T-helper 1 cell (primary cell): ENCODE results near the gene MYBL2.

ENCODE experiments used
- DNase-seq, 5 donors: peaks; one replicate each; pipeline ENCODE4 v3.0.0-alpha.2; 2012 to 2020

Gene MYBL2

DNA sequence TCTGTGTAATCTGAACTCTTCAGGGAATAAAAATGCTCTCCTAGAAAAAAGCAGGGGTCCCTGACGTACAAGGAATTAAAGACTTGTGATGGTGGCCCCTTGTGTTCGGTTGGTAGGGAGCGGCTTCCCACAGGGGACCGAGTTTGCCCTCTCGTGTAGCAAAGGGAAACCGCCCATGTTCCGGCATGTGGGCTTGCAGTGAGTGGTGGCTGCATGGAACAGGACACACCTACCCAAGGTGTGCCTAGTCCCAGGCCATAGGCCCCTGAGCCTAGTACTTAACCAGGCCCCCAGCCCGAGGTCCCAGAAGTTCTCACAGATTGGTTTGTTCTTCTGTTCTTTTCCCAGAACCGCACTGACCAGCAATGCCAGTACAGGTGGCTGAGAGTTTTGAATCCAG is 15.5 kb downstream of the MYBL2 start:
- no peak for DNase-seq

DNA sequence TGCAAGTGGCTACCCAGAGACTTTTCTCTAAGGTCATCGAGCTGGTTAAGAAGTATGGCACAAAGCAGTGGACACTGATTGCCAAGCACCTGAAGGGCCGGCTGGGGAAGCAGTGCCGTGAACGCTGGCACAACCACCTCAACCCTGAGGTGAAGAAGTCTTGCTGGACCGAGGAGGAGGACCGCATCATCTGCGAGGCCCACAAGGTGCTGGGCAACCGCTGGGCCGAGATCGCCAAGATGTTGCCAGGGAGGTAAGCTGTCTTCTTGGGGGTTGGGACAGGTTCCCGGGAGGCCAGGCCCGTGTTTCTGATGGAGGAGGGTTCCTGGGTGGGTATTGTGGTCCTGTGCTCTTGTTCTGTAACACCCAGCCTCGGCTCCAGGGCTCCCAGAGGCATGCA is 19.9 kb downstream of the MYBL2 start:
- no peak for DNase-seq

- DNase-seq, result no peak
Observed at GRCh38 chr20:43689165-43689564, 22.3 kb downstream of the MYBL2 start.

DNA sequence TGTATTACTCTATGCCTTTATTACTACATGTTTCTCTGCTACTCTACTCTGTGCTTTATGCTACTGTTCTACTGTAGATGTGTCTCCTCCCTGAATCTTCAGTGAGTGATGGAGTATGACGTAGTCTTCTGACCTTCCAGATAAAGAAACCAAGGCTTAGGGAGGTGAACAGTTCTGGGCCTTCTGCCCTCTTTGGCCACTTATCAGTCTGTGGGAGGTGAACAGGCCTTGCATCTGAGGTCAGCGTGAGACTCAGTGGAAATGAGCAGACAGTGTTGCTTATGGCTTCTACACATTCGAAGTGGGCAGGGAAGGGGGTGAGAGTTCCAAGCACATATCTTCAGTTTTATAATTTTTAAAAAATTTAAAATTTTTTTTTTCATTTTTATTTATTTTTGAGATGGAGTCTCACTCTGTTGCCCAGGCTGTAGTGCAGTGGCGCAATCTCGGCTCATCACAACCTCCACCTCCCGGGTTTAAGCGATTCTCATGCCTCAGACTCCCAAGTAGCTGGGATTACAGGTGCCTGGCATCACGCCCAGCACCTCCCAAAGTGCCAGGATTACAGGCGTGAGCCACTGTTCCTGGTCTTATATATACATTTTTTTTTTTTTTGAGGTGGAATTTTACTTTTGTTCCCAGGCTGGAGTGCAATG is 24.2 kb downstream of the MYBL2 start:
- DNase-seq, result no peak

GRCh38 chr20:43691928-43692524 is 25.1 kb downstream of the MYBL2 start:
- DNase-seq, result peak in 2 of 5 donors; percentile 36 to 44

DNA sequence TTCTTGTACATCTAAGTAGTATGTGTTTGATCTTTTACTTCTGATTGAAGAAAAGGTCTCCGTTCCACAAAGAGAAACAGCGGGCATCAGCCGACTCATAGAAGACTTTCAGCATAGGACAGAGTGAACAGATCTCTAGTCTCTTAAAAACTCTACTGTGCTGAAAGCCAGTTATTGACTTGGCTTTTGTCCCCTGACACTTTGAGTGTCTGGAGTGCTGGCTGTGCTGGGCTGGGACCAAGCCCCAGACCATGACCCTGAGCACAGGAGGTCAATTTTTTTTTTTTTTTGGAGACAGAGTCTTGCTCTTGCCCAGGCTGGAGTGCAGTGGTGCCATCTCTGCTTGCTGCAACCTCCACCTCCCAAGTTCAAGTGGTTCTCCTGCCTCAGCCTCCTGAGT is 27.8 kb downstream of the MYBL2 start:
- DNase-seq, result no peak

DNA sequence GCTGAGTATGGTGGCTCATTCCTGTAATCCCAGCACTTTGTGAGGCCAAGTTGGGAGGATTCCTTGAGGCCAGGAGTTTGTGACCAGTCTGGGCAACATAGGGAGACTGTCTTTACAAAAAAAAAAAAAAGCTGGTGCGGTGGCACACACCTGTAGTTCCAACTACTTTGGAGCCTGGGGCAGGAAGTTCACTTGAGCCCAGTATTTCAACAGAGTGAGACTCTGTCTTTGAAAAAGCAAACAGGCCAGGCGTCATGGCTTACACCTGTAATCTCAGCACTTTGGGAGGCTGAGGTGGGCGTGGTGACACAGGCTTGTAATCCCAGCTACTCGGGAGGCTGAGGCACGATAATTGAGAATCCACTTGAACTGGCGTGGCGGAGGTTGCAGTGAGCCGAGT is 28.7 kb downstream of the MYBL2 start:
- no peak for DNase-seq

DNA sequence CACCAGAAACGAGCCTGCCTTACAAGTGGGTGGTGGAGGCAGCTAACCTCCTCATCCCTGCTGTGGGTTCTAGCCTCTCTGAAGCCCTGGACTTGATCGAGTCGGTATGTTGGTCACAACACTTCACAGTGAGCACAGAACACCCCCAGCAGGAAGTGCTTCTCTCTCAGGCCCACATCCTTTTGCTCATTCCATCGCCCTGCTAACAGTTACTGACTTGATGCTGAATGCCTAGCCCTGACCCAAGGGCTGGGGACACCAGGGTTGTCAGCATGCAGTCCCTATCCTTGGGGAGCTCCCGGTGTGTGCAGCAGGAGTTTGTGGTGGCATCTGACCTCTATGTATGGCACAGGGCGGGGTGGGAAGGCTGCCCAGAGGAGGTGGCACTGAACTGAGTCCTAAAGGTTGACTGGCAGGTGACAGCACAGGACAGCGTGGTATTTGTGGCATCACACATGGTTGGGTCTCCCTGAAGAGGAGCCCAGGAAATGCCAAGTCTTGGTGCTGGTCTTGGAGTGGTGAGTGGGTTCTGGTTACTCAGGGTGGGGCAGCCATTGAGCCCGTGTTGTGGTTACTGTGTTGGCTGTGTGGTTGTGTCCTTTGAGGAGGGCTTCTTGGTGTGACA is 33.1 kb downstream of the MYBL2 start:
- no peak for DNase-seq

DNA sequence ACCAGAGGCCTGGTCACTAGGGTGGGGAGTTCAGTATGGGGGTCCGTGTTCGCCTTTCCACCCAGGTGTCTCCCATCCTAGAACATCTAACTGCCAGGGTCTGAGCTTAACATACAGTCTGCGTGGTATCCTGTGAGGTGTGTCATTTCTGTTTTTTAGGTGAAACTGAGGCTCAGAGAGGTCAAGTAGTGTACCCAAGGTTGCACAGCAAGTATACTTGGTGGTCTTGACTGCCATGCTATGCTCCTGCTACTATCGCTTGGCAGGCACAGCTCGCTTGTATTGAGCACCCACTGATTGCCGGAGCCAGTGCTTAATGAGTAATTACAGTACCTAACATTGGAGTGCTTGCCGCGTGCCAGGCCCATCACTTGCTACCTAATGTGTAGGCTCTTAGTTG is 33.7 kb downstream of the MYBL2 start:
- DNase-seq, result no peak

DNA sequence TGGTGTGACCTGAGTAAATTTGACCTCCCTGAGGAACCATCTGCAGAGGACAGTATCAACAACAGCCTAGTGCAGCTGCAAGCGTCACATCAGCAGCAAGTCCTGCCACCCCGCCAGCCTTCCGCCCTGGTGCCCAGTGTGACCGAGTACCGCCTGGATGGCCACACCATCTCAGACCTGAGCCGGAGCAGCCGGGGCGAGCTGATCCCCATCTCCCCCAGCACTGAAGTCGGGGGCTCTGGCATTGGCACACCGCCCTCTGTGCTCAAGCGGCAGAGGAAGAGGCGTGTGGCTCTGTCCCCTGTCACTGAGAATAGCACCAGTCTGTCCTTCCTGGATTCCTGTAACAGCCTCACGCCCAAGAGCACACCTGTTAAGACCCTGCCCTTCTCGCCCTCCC is 35.6 kb downstream of the MYBL2 start:
- no peak for DNase-seq

DNA sequence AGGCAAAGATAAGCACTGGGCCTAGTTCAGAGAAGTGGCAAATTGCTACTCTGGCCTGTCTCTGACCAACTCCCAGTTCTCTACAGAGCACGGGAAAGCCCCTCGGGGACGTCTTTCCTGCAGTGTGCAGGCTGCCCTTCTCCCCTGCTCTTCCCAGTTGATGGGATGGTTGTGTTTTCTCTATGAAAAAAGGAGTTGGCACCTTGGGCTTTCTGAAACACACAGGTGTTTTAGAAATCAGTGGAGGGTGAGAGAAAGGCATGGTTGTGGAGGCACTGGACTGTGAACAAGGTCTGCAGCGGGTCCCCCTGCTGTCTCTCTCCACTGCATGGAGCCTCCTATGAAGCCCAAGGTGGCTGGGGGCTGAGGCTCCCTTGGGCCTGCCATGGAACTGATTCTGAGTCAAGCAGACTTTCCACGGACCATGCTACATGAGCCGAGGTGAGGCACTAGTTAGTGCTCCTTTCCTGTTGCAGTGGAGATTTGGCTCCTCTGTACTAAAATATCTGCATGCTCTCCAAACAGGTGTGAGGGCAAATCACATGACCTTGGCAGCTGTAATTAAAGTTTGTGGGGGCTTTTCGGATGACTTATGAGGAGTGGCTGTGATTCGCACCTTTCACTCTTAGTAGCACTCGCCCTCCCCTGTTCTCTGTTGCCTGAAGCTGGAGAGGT is 43.6 kb downstream of the MYBL2 start:
- no peak for DNase-seq

GRCh38 chr20:43711098-43711654 is 44.3 kb downstream of the MYBL2 start:
- no peak for DNase-seq

DNA sequence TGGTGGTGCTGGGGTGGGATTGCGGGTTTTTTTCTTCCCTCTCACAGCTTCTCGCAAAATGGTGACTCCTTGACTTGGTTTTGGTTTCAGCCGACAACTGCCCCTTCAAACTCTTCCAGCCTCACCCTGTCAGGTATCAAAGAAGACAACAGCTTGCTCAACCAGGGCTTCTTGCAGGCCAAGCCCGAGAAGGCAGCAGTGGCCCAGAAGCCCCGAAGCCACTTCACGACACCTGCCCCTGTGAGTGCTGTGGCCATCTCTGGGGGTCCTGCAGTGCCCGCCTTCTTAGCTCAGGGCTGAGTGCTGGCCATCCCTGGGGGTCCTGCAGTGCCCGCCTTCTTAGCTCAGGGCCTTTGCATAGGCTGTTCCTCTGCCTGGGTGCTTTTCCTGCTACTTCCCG is 48.1 kb downstream of the MYBL2 start:
- DNase-seq, result no peak

DNA sequence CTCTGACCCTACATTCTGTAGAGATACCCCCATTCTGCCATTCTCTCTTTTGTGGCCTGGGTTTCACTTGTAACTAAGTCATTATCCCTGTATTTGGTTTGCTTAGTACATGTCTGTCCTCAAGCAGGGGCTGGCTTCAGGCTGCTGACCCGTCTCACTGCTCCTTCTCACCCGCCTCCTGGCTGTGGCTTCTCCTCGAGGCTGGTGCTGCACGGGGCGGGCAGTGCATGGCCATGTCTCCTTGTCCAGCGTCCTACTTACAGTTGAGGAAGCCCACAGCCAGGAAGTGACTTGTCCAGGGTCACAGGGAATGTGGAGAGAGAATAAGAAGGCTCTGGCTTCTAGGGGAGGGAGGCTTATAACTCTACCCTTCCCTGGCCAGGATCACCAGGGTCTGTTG is 48.6 kb downstream of the MYBL2 start:
- DNase-seq, result no peak

DNA sequence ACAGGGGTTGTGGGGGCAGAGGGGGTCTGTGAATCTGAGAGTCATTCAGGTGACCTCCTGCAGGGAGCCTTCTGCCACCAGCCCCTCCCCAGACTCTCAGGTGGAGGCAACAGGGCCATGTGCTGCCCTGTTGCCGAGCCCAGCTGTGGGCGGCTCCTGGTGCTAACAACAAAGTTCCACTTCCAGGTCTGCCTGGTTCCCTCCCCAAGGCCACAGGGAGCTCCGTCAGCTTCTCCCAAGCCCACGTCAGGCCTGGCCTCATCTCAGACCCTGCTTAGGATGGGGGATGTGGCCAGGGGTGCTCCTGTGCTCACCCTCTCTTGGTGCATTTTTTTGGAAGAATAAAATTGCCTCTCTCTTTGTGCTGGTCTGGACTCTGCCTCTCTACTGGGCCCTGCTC is 49.2 kb downstream of the MYBL2 start:
- no peak for DNase-seq

- DNase-seq, result no peak
Observed at GRCh38 chr20:43716757-43717615, 50.1 kb downstream of the MYBL2 start.

DNA sequence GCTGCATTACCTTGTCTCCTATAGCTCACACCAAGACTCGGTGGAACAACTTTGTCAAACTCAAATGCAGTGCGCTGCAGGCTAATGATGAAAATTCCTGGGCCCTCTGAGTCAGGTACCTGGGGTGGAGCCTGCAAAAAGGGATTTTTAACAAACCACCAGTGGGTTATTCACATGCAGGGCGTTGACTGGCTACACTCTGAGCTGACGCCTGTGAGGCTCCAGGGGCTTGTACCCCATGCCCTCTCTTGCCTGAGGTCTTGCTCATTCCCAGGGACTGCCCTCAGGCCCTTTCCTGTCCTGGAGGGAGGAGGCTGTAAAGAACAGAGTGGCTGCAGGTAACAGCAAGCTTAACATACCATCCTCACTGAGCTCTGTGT is 50.7 kb downstream of the MYBL2 start:
- DNase-seq, result no peak

DNA sequence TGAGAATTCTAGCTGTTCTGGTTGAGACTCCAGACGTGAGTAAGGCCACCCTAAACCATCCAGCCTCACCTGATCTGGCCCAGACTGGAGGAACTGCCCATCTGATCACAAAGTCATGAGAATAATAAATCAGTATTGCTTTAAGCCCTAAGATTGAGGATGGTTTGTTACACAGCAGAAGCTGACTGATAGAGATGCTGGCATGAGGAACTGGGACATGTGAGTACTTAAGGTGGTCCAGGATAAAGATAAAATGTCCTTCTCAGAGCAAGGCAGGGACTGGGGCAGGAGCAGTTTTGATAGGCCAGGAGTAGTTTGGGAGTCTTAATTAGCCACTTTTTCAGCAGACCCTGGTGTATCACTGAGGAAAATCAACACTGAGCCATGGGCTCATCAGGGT is 53.1 kb downstream of the MYBL2 start:
- no peak for DNase-seq

- DNase-seq, result no peak
Observed at GRCh38 chr20:43721097-43721428, 54.1 kb downstream of the MYBL2 start.

GRCh38 chr20:43721429-43722152 is 54.7 kb downstream of the MYBL2 start:
- no peak for DNase-seq

DNA sequence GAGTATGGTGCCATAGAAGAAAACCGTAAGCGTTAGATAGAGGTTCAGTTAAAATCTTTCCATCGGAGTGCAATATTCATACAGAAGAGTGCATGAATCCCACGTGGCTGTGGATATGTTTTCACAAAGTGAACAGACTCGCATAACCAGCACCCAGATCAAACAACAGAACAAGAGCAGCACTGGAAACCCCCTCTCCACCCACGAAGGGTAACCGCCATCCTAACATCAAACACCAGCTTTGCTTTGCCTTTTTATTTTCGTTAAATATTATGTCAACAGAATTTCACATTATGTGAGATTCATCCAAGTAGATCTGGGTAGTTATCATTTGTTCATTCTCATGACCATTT is 55.2 kb downstream of the MYBL2 start:
- peak in 3 of 5 donors; percentile 31 to 53 (median 33) for DNase-seq

DNA sequence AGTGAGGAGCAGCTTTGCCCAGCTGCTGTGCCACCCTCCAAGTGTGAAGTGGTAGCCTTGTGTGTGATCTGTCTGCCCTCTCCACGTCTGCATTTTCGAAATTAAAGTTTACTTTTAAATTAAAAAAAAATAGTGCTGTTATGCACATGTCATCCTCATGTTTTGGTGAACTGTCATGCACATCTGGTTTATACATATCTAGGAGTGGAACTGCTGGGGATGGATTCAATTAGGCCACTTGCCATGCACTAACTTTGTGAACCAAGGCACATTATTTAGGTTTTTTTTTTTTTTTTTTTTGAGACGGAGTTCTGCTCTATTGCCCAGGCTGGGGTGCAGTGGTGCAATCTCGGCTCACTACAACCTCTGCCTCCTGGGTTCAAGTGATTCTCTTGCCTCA is 56.3 kb downstream of the MYBL2 start:
- DNase-seq, result no peak
